H9 (cell line): Measurements from ENCODE around the gene FAM177B. TPM values are rescaled to one million over a fixed set of nuclear protein-coding genes. Genes with fewer than 3 reads are reported as not detected.
A peak's percentile ranks its signal among the peaks of the same experiment; 100 is the strongest.

ENCODE experiments used
- DNase-seq: peaks from one replicate; pipeline ENCODE4 v3.0.0-alpha.2; 2017
- H2AFZ ChIP-seq: one replicate; pipeline ENCODE4 v1.6.1; 2013; ENCODE audit warnings: mild to moderate bottlenecking, low read length, control low read depth, moderate library complexity
- H2AK5ac ChIP-seq: 2 replicates; pipeline ENCODE4 v1.6.1; 2013; ENCODE audit warnings: low read length, control low read depth, mixed read lengths; ENCODE audit not compliant: insufficient read length
- H2BK120ac ChIP-seq: one replicate; pipeline ENCODE4 v1.6.1; 2013; ENCODE audit warnings: low read depth, mild to moderate bottlenecking, low read length, control low read depth, inconsistent platforms; ENCODE audit not compliant: poor library complexity, severe bottlenecking
- H2BK12ac ChIP-seq: 2 replicates; pipeline ENCODE4 v1.6.1; 2013; ENCODE audit warnings: low read length, control low read depth, mixed read lengths, low read depth; ENCODE audit not compliant: insufficient read length
- H2BK15ac ChIP-seq: 2 replicates; pipeline ENCODE4 v1.6.1; 2013; ENCODE audit warnings: low read depth, low read length, control low read depth
- H2BK20ac ChIP-seq: one replicate; pipeline ENCODE4 v1.6.1; 2013; ENCODE audit warnings: low read depth, mild to moderate bottlenecking, low read length, control low read depth, inconsistent platforms; ENCODE audit not compliant: poor library complexity, severe bottlenecking
- H2BK5ac ChIP-seq: 2 replicates; pipeline ENCODE4 v1.6.1; 2013; ENCODE audit warnings: low read length, control low read depth, mixed read lengths; ENCODE audit not compliant: insufficient read length
- H3K14ac ChIP-seq: 2 replicates; pipeline ENCODE4 v1.6.1; 2013; ENCODE audit warnings: low read length, control low read depth; ENCODE audit not compliant: insufficient read depth
- H3K18ac ChIP-seq: 2 replicates; pipeline ENCODE4 v1.6.1; 2013; ENCODE audit warnings: low read depth, mild to moderate bottlenecking, mixed read lengths, low read length, control low read depth; ENCODE audit not compliant: insufficient read length
- H3K23ac ChIP-seq: 2 replicates; pipeline ENCODE4 v1.6.1; 2013; ENCODE audit warnings: low read length, control low read depth, mixed read lengths, low read depth; ENCODE audit not compliant: insufficient read length
- H3K23me2 ChIP-seq: 2 replicates; pipeline ENCODE4 v1.6.1; 2013; ENCODE audit warnings: low read depth, mild to moderate bottlenecking, mixed read lengths, low read length, control low read depth; ENCODE audit not compliant: insufficient read length, poor library complexity, severe bottlenecking
- H3K27ac ChIP-seq: 2 replicates; pipeline ENCODE4 v1.5.1; 2013; ENCODE audit warnings: low read length, control low read depth, mixed read lengths, low read depth; ENCODE audit not compliant: insufficient read length
- H3K27me3 ChIP-seq: 2 replicates; pipeline ENCODE4 v1.6.1; 2013; ENCODE audit warnings: low read length, control low read depth, inconsistent platforms; ENCODE audit not compliant: insufficient read depth
- H3K4ac ChIP-seq: 2 replicates; pipeline ENCODE4 v1.6.1; 2013; ENCODE audit warnings: low read depth, mild to moderate bottlenecking, control low read depth, inconsistent platforms, low read length, moderate library complexity
- H3K4me1 ChIP-seq: 2 replicates; pipeline ENCODE4 v1.6.1; 2013; ENCODE audit warnings: low read length, control low read depth, inconsistent platforms; ENCODE audit not compliant: insufficient read depth
- H3K4me2 ChIP-seq: 2 replicates; pipeline ENCODE4 v1.6.1; 2013; ENCODE audit warnings: low read length, control low read depth, mixed read lengths; ENCODE audit not compliant: insufficient read length, insufficient read depth
- H3K56ac ChIP-seq: 2 replicates; pipeline ENCODE4 v1.6.1; 2013; ENCODE audit warnings: low read depth, mild to moderate bottlenecking, mixed read lengths, low read length, control low read depth; ENCODE audit not compliant: insufficient read length
- H3K79me1 ChIP-seq: 2 replicates; pipeline ENCODE4 v1.6.1; 2013; ENCODE audit warnings: low read depth, mild to moderate bottlenecking, moderate library complexity, low read length, control low read depth, inconsistent platforms; ENCODE audit not compliant: insufficient read depth, poor library complexity, severe bottlenecking
- H3K79me2 ChIP-seq: 2 replicates; pipeline ENCODE4 v1.6.1; 2013; ENCODE audit warnings: low read length, control low read depth, inconsistent platforms; ENCODE audit not compliant: insufficient read depth
- H3K9ac ChIP-seq: 2 replicates; pipeline ENCODE4 v1.6.1; 2013; ENCODE audit warnings: low read length, control low read depth, mixed read lengths; ENCODE audit not compliant: insufficient read length; ENCODE audit errors: extremely low read depth
- H3K9me3 ChIP-seq: one replicate; pipeline ENCODE4 v1.6.1; 2013; ENCODE audit warnings: low read depth, low read length, inconsistent platforms; ENCODE audit not compliant: control insufficient read depth
- H3T11ph ChIP-seq: one replicate; pipeline ENCODE4 v1.6.1; 2013; ENCODE audit warnings: mild to moderate bottlenecking, low read length, control low read depth, inconsistent platforms
- H4K20me1 ChIP-seq: one replicate; pipeline ENCODE4 v1.6.1; 2013; ENCODE audit not compliant: control insufficient read depth, insufficient read length, insufficient read depth
- H4K5ac ChIP-seq: 2 replicates; pipeline ENCODE4 v1.6.1; 2013; ENCODE audit warnings: low read depth, mild to moderate bottlenecking, mixed read lengths, low read length, control low read depth; ENCODE audit not compliant: insufficient read length
- H4K8ac ChIP-seq: replicated peaks from 2 replicates; pipeline ENCODE4 v1.6.1; 2013; ENCODE audit warnings: low read length, control low read depth, mixed read lengths, low read depth; ENCODE audit not compliant: insufficient read length
- H4K91ac ChIP-seq: 2 replicates; pipeline ENCODE4 v1.6.1; 2013; ENCODE audit warnings: low read depth, mild to moderate bottlenecking, moderate library complexity, mixed read lengths, low read length, control low read depth; ENCODE audit not compliant: insufficient read length
- H3K27ac Mint-ChIP-seq, 3 experiments: 2 replicates in 2 of 3; 3 replicates in 1 of 3; pipeline ENCODE4 v1.8.0; 2020 to 2021; ENCODE audit warnings: mixed read lengths in 3 of 3, mild to moderate bottlenecking in 1 of 3, moderate library complexity in 1 of 3
- H3K27me3 Mint-ChIP-seq: 2 replicates; pipeline ENCODE4 v1.8.0; 2021; ENCODE audit warnings: low read depth, mild to moderate bottlenecking, moderate library complexity, mixed read lengths
- H3K36me3 Mint-ChIP-seq, 3 experiments: 2 replicates in 2 of 3; 3 replicates in 1 of 3; pipeline ENCODE4 v1.8.0; 2020 to 2021; ENCODE audit warnings: low read depth in 3 of 3, mixed read lengths in 3 of 3; ENCODE audit not compliant: insufficient read depth in 1 of 3
- H3K4me1 Mint-ChIP-seq, 2 experiments: 2 replicates each; pipeline ENCODE4 v1.8.0; 2020; ENCODE audit warnings: mixed read lengths in 2 of 2
- H3K4me3 Mint-ChIP-seq, 2 experiments: 2 replicates in 1 of 2; 3 replicates in 1 of 2; pipeline ENCODE4 v1.8.0; 2020 to 2021; ENCODE audit warnings: mild to moderate bottlenecking in 2 of 2, mixed read lengths in 2 of 2, moderate library complexity in 1 of 2
- H3K9me3 Mint-ChIP-seq, 2 experiments: 2 replicates in 1 of 2; 3 replicates in 1 of 2; pipeline ENCODE4 v1.8.0; 2020; ENCODE audit warnings: mild to moderate bottlenecking in 2 of 2, mixed read lengths in 2 of 2, moderate library complexity in 1 of 2
- WGBS: extraction: QIAGEN DNeasy Blood & Tissue Kit; methylation state at CpG from one replicate; pipeline ENCODE4 v1.1.7; 2013; ENCODE audit warnings: missing lambda C conversion rate, low lambda C conversion rate, mixed read lengths; ENCODE audit not compliant: insufficient read length; ENCODE audit errors: extremely low coverage; 5-methylcytosine and 5-hydroxymethylcytosine counted together
- total RNA-seq: library from RNA; stranded (reverse); gene quantifications from 2 replicates; pipeline ENCODE4 v1.2.1, GENCODE V29; 2021
- TF ChIP-seq, protein P1 (sequence below): fragments of 200-600 bp; sonication (generic); conservative IDR thresholded peaks from 3 replicates; pipeline ENCODE4 v1.8.0; 2021; ENCODE audit warnings: antibody characterized with exemption, mild to moderate bottlenecking

The FAM177B gene
- total RNA-seq, 1 experiment from 2014 or later: not detected

DNA sequence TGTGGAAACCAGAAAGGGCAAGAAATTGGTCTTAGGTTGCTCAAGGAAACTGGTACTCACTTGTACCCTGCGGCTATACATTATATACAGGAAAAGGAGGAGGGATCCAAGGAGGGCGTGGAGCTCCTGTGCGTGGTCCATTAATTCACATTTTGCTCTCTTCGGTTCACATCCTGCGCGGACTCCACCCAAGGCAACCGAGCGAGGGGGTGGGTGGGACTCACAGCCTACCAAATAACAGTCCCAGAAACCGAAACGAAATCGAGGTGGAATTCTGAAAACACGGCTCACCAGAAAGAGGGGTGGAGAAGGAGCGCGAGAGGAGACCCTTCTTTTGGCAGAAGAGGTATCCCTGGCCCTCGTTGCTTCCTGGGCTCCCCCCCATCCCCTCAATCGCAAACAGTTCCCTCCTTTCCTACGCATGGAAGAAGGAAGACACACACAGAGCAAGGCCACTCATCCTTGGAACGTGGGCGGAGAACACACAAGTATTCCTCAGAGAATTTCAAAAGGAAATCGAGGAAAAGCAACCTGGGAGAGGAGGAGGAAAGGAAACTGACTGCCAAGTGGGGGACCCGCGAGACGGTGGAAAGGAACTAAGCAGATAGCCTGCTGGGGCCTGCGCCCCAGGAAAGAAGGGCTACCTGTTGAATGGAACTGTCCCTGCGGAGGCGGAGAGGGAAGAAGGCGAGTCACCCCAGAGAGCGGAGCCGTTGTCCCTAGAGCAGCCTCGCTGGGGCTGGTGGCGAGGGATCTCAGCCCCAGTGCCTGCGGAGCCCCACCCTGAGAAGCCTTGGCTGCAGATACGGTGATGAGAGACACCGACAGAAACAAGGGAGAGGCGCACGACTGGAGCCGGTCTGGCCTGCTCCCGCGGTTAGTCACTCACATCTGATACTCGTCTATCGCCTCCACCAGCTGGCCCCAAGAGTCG is 25.4 kb upstream of the FAM177B start:
- peak overlapping the region; percentile 92 for H3K9ac ChIP-seq
- H3K4me2 ChIP-seq: peak overlapping the region; percentile 96
- H3K9me3 ChIP-seq: no peaks in the 10 kb centered on the region
- H3K27ac ChIP-seq: peak overlapping the region; percentile 43
- H2AFZ ChIP-seq: no peak overlapping the region
- peak; percentile 59 for DNase-seq
- Mint-ChIP-seq H3K9me3 (peaks cover 0 to 5% of the 10 kb centered on the region in 2 experiments; a peak in 3 of 5 replicates), H3K4me3 (peak overlapping the region; percentile 88 to 96), H3K27me3 (no peaks in the 10 kb centered on the region), H3K4me1 (peaks cover 14 to 15% of the 10 kb centered on the region in 2 experiments), H3K36me3 (peaks cover 4 to 19% (median 6%) of the 10 kb centered on the region in 3 experiments), H3K27ac (peak overlapping the region; percentile 51 to 93 (median 93))
- H3K14ac ChIP-seq: peak overlapping the region; percentile 70
- no peak overlapping the region for H2BK120ac ChIP-seq
- TF ChIP-seq, protein P1, sequence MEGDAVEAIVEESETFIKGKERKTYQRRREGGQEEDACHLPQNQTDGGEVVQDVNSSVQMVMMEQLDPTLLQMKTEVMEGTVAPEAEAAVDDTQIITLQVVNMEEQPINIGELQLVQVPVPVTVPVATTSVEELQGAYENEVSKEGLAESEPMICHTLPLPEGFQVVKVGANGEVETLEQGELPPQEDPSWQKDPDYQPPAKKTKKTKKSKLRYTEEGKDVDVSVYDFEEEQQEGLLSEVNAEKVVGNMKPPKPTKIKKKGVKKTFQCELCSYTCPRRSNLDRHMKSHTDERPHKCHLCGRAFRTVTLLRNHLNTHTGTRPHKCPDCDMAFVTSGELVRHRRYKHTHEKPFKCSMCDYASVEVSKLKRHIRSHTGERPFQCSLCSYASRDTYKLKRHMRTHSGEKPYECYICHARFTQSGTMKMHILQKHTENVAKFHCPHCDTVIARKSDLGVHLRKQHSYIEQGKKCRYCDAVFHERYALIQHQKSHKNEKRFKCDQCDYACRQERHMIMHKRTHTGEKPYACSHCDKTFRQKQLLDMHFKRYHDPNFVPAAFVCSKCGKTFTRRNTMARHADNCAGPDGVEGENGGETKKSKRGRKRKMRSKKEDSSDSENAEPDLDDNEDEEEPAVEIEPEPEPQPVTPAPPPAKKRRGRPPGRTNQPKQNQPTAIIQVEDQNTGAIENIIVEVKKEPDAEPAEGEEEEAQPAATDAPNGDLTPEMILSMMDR: no peak
- peak overlapping the region; percentile 15 for H3K18ac ChIP-seq
- WGBS: no CpG with 5 or more reads among the region's 42 CpGs
- H4K91ac ChIP-seq: no peak overlapping the region
- no peak overlapping the region for H4K8ac ChIP-seq
- no peak overlapping the region for H2BK15ac ChIP-seq
- peaks cover 10% of the 10 kb centered on the region; the same call in 1 of the 2 replicates for H3K79me2 ChIP-seq
- no peaks in the 10 kb centered on the region for H4K20me1 ChIP-seq
- no peaks in the 10 kb centered on the region for H3K4me1 ChIP-seq
- no peak overlapping the region for H3T11ph ChIP-seq
- no peak overlapping the region for H2BK20ac ChIP-seq
- H2BK5ac ChIP-seq: no peak overlapping the region
- H3K4ac ChIP-seq: no peak overlapping the region
- peaks cover 5% of the 10 kb centered on the region for H3K23me2 ChIP-seq
- H2AK5ac ChIP-seq: no peak overlapping the region
- no peak overlapping the region for H3K56ac ChIP-seq
- H3K23ac ChIP-seq: no peak overlapping the region
- no peak overlapping the region for H2BK12ac ChIP-seq
- H3K79me1 ChIP-seq: peaks cover 2% of the 10 kb centered on the region
- no peak overlapping the region for H4K5ac ChIP-seq
- H3K27me3 ChIP-seq: no peaks in the 10 kb centered on the region
